Measurements from ENCODE around the gene OR1F1. TPM values are rescaled to one million over a fixed set of nuclear protein-coding genes. Genes with fewer than 3 reads are reported as not detected.

OR1F1 gene
- total and polyA plus RNA-seq, 2 experiments from 2014 or later: 0.38 TPM; not detected in 1

DNA sequence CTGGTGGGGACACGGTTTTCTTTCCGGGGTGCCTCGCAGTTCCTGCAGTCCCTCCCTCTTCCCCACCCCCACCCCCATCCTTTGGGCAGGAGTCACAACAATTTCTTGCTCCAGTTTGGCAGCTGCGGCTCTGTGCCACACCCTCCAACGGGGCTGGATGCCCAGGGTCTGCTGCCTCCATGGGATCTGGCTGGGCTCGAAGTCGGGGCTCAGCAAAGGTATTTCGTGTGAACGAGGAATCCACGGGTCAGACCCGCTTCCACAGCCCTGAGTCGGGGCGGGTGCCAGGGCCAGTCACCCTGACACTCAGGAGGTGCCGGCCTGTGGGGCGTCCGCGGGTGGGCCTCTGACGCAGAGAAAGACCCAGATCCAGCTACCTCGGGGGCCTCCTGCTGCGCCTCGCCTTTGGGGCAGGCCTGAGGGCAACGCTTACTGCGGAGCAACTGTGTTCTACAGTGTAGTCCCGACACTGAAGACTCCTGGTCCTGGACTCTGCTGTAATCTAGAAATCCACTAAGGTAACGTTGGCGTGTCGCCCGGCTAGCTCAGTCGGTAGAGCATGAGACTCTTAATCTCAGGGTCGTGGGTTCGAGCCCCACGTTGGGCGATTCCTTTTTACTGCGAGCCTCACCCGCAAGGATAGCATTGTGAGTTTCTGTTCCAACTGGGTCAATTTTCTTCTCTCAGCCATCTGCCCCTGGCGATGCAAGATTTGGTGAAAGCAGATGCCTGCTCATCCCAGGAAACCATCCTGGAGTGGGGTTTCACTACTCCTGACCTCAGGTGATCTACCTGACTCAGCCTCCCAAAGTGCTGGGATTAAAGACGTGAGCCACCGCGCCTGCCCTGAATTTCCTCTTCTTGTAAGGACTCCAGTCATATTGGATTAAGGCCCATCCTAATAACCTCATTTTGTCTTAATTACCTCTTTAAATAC is 12.6 kb upstream of the OR1F1 start:
- Histone ChIP-seq H2AFZ (peak overlapping the region; percentile 94), H3K79me2 (replicated peaks; ENCODE audit: insufficient read depth) (no peaks in the 10 kb centered on the region), H3K9me2 (ENCODE audit: insufficient read depth) (no peaks in the 10 kb centered on the region), H4K20me1 (replicated peaks; ENCODE audit: insufficient read depth) (no peaks in the 10 kb centered on the region; the same call in 1 of the 2 replicates), H3K4me2 (peak overlapping the region; percentile 84), H3F3A (replicated peaks; ENCODE audit: low read depth) (peaks cover 47% of the 10 kb centered on the region), H3K27me3 (ENCODE audit: insufficient read depth) (peaks cover 12% of the 10 kb centered on the region; the same call in 1 of the 2 replicates), H3K27ac (ENCODE audit: low read depth) (no peak overlapping the region), H3K36me3 (ENCODE audit: insufficient read depth) (no peaks in the 10 kb centered on the region), H3K4me3 (peak overlapping the region; percentile 85), H3K4me1 (ENCODE audit: insufficient read depth) (peaks cover 3% of the 10 kb centered on the region; the same call in 1 of the 2 replicates)
- ATAC-seq: peak; percentile 14
- Mint-ChIP-seq H3K27ac (no peak overlapping the region; the same call in 1 of the 2 replicates), H3K4me3 (peak overlapping the region; percentile 71), H3K9me3 (peaks cover 12% of the 10 kb centered on the region; the same call in 2 of the 3 replicates), H3K4me1 (peaks cover 19% of the 10 kb centered on the region), H3K27me3 (ENCODE audit: insufficient read depth, low read depth, poor library complexity) (peaks cover 51% of the 10 kb centered on the region), H3K36me3 (ENCODE audit: low read depth) (peaks cover 3% of the 10 kb centered on the region; the same call in 2 of the 3 replicates)
- peak; percentile 80 for DNase-seq (ENCODE audit: low spot score)
- TF ChIP-seq, protein P1, sequence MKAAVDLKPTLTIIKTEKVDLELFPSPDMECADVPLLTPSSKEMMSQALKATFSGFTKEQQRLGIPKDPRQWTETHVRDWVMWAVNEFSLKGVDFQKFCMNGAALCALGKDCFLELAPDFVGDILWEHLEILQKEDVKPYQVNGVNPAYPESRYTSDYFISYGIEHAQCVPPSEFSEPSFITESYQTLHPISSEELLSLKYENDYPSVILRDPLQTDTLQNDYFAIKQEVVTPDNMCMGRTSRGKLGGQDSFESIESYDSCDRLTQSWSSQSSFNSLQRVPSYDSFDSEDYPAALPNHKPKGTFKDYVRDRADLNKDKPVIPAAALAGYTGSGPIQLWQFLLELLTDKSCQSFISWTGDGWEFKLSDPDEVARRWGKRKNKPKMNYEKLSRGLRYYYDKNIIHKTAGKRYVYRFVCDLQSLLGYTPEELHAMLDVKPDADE (IDR thresholded peaks at IDR 0.05): peak; percentile 18; the same call in 1 of the 2 replicates
- TF ChIP-seq, protein P2, sequence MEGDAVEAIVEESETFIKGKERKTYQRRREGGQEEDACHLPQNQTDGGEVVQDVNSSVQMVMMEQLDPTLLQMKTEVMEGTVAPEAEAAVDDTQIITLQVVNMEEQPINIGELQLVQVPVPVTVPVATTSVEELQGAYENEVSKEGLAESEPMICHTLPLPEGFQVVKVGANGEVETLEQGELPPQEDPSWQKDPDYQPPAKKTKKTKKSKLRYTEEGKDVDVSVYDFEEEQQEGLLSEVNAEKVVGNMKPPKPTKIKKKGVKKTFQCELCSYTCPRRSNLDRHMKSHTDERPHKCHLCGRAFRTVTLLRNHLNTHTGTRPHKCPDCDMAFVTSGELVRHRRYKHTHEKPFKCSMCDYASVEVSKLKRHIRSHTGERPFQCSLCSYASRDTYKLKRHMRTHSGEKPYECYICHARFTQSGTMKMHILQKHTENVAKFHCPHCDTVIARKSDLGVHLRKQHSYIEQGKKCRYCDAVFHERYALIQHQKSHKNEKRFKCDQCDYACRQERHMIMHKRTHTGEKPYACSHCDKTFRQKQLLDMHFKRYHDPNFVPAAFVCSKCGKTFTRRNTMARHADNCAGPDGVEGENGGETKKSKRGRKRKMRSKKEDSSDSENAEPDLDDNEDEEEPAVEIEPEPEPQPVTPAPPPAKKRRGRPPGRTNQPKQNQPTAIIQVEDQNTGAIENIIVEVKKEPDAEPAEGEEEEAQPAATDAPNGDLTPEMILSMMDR (conservative IDR thresholded peaks at IDR 0.05; ENCODE audit: low read depth in 2 of 2): no peak
- TF ChIP-seq, protein P3, sequence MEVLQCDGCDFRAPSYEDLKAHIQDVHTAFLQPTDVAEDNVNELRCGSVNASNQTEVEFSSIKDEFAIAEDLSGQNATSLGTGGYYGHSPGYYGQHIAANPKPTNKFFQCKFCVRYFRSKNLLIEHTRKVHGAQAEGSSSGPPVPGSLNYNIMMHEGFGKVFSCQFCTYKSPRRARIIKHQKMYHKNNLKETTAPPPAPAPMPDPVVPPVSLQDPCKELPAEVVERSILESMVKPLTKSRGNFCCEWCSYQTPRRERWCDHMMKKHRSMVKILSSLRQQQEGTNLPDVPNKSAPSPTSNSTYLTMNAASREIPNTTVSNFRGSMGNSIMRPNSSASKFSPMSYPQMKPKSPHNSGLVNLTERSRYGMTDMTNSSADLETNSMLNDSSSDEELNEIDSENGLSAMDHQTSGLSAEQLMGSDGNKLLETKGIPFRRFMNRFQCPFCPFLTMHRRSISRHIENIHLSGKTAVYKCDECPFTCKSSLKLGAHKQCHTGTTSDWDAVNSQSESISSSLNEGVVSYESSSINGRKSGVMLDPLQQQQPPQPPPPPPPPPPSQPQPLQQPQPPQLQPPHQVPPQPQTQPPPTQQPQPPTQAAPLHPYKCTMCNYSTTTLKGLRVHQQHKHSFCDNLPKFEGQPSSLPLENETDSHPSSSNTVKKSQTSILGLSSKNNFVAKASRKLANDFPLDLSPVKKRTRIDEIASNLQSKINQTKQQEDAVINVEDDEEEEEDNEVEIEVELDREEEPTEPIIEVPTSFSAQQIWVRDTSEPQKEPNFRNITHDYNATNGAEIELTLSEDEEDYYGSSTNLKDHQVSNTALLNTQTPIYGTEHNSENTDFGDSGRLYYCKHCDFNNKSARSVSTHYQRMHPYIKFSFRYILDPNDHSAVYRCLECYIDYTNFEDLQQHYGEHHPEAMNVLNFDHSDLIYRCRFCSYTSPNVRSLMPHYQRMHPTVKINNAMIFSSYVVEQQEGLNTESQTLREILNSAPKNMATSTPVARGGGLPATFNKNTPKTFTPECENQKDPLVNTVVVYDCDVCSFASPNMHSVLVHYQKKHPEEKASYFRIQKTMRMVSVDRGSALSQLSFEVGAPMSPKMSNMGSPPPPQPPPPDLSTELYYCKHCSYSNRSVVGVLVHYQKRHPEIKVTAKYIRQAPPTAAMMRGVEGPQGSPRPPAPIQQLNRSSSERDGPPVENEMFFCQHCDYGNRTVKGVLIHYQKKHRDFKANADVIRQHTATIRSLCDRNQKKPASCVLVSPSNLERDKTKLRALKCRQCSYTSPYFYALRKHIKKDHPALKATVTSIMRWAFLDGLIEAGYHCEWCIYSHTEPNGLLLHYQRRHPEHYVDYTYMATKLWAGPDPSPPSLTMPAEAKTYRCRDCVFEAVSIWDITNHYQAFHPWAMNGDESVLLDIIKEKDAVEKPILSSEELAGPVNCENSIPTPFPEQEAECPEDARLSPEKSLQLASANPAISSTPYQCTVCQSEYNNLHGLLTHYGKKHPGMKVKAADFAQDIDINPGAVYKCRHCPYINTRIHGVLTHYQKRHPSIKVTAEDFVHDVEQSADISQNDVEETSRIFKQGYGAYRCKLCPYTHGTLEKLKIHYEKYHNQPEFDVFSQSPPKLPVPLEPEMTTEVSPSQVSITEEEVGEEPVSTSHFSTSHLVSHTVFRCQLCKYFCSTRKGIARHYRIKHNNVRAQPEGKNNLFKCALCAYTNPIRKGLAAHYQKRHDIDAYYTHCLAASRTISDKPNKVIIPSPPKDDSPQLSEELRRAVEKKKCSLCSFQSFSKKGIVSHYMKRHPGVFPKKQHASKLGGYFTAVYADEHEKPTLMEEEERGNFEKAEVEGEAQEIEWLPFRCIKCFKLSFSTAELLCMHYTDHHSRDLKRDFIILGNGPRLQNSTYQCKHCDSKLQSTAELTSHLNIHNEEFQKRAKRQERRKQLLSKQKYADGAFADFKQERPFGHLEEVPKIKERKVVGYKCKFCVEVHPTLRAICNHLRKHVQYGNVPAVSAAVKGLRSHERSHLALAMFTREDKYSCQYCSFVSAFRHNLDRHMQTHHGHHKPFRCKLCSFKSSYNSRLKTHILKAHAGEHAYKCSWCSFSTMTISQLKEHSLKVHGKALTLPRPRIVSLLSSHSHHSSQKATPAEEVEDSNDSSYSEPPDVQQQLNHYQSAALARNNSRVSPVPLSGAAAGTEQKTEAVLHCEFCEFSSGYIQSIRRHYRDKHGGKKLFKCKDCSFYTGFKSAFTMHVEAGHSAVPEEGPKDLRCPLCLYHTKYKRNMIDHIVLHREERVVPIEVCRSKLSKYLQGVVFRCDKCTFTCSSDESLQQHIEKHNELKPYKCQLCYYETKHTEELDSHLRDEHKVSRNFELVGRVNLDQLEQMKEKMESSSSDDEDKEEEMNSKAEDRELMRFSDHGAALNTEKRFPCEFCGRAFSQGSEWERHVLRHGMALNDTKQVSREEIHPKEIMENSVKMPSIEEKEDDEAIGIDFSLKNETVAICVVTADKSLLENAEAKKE (CRISPR knock-in tag; IDR thresholded peaks at IDR 0.05): peak; percentile 26; the same call in 1 of the 2 replicates
